ENCODE results near the gene RAPGEF4.
"Not testable (repeated sequence)": the region's sequence is repeated elsewhere in the genome, so short reads cannot be mapped to it uniquely, and the experiment has no call there.

RAPGEF4 gene

DNA sequence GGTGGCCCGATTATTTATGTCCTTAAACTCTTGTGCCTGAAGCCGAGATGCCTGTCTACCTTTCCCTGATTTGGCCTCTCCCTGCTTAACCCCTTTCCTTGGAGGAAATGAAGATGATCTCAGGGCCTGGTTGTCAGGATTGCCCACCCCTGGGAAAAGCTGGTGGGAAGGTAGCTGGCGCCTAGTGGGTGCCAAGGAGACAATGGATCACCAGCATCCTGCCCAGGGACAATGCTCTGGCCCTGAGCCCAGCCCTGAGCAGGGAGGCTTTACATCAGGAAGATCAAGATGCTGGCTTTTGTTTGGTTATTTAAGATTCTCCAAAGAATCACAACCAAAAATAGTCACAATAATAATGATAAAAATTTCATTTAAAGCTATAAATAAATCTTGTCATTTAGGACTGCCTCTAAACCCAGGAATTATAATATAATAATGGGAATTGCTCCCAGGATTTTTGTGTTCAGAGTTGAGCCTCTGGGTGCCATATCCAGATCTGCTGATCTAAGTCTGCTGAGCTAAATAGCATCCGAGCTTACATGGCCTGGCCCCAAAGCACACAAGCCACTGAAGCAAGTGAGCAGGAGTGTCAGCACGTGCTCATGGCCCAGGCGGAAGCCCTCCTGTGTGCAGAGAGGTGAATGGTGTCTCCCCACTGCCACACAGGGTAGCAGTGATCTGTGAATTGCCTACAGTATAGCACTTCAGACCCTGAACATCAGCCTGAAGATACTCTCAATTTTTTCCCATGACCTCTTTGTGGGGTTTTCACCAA is 282.2 kb downstream of the RAPGEF4 start:
- no peak for DNase-seq

DNA sequence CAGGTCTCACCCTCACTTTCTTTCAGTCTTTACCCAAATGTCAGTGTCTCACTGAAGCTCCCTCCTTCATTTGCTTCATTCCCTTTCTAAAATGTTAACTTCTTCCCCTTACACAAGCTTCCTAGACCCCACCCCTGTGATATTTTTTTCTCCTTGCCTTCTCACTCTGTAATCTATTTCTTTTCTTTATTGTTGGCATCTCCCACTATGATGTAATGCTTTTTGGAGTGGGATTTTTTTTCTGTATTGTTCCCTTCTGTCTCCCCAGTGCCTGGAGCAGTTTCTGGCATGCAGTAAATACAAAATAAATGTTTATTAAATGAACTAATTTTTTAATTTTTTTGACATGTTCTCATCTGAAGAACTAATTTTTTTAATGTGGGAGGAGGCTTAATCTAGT is 284.1 kb downstream of the RAPGEF4 start:
- DNase-seq, result no peak

DNA sequence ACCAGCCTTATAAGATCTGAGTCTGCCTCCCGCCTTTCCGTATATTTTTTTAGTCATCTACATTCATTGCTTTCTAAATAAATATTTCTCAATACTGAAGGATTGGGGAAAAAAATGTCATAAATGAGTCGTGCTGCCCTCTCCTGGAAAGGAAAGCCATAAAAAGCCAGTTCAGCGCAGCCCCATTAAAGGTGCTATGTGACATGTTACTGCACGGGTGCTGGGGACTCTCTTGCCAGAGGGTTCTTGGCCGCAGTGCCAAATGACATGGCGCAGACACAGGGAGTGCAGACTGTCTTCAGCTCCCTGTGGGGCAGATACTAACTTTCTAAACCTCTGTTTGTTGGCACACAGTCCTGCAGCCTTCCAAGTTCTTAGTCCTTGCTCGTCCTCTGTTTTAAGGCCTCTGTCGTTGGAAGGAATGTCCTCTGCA is 286.3 kb downstream of the RAPGEF4 start:
- DNase-seq, result no peak

DNA sequence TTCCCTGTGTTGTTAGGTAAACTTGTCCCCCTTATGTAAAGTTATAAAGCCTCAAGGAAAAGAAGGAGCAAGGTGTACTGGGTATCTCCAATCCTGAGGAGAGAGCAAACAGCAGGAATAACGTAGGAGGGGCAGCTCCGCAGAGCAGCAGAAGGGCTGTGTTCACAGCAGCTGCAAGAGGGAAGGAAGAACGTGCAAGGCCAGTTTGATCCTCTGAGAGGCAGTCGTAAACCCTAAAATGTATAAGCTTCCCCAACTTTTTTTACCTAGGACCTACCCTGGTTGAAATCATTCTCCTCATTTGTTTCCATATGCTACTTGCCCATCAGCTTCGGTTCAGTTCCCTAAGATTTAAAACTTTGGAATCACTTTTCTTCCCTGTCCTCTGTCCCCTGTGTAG is 288.1 kb downstream of the RAPGEF4 start:
- DNase-seq, result no peak

DNA sequence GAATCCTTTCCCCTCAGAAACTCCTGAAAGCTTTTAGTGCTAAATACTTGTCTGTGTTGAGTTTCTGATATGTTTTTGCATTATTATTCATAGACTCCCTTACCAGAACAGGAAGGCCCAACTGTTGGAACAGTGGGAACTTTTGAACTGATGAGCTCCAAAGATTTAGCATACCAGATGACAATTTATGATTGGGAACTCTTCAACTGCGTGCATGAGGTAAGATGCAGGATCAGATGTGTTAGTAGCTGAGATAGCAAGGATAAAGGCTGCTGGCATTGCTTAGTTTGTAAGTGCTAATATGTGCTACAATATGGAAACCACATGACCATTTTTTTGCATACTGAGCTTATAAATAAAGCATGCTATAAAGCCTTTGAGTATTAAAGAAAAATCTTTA is 290.8 kb downstream of the RAPGEF4 start:
- DNase-seq, result no peak

DNA sequence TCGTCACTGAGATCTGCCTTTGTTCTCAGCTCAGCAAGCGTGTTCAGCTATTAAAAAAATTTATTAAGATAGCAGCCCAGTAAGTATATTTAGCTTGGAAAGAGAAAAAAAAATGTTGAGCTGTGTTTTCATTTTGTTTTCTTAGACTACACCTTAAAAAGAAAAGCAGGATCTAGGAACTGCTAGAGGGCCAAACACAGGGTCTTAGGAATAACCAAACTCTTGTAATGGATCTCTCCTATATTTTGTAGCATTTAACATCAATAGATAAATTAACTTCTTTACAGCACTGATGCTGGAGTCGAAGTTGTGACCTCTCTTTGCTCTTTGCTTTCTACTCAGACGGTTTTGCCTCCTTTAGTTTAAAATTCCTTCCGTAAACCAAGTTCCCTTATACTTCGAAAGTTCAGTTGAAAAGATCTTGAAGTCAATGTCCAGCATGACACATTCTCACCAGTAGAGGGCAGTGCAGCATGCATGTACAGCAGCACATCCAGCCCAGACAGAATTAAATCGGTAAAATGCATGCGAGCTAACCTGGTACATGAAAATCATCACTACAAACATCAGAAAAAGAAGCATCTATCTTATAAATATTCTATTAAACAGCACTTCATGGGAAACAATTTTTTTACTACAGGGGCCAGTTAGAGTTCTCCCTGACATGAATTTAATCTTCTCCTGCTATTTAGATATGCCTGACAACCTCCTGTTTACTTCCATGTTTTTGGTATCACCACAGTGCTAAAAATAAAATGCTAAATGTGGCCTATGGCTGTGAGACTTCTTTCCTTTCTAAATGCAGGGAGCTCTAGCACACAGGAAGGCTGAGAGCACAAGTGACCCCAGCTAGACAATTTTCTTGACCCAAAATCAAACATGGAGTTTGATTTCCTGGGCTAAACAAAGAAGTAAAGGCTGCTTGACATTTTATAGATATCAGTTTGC is 291.8 kb downstream of the RAPGEF4 start:
- DNase-seq, result peak; percentile 16

DNA sequence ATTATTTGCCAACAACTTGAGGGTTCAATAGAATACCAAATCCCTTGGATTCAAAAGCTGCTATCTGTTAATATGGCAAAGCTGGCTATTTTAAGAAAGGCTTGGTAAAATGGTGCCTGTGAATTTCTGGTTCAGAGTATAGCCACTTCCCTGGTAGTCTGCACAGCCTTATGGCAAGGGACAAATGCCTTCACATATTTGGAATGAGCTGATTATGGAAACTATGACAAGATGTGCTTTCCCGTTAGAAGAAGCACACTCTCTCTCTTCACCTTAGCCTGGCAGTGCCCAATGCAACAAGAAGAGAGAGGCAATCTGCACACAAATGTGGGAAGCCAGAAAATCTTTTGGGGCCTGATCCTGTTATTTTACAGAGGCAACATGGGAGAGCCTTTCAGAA is 292.5 kb downstream of the RAPGEF4 start:
- no peak for DNase-seq

DNA sequence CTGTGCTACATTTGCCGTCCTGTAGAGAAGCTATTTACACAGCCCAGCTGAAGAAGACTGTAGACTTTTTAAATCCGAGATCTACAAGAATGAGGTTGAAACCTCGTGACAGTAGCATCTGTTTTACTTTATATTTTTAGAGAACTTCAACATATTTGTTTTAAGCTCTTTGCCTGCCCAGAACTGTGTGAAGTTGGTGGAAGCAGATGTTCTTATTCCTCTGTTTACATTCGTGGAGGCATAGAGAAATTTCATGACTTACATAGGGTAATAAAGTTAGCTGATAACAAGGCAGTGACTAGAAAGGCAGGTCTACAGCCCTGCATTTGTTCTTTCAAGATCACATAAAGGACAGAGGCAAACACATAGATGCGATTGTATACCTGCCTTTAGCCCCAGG is 293.0 kb downstream of the RAPGEF4 start:
- DNase-seq, result no peak

DNA sequence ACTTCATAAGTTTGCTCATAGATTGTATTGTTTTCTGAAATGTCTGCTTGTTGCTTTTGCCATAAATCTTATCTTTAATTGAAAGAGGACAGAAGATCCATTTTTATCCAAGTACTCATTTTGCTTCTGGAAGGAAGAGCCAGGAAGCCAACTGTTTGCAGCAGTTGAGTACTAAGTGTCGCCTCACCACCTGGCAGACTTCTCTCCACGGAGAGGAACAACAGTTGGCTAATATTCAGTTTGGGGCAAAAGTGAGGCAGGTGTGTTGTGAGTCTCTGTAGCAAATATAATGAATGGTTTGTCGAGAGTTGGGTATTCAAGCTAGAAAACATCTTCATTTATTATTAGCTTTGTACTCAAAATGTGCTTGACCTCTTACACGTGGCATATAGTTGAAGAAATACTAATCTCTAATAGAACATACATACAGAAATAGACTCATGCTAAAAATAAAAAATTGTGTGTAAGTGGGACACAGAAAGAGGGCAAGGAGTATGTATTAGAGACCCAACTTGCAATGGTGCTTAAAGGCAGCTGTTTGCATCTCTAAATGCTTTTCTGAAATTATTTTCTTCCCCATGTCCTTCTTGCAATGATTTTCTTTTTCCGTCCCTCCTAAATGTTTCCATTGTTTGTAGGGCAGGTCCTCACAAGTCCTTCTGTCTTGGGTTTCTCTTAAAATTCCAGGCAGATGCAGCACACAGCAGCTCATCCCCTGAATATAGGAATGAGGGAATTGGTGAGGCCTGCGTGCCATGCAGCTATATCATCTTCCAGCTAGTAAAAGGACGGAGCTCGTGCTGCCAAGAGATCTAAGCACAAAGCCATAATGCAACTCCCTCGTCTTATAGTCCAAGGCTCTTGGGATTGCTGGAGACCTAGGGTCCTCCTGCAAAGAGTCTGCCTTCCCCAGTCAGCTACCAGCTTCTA is 295.2 kb downstream of the RAPGEF4 start:
- DNase-seq, result no peak

DNA sequence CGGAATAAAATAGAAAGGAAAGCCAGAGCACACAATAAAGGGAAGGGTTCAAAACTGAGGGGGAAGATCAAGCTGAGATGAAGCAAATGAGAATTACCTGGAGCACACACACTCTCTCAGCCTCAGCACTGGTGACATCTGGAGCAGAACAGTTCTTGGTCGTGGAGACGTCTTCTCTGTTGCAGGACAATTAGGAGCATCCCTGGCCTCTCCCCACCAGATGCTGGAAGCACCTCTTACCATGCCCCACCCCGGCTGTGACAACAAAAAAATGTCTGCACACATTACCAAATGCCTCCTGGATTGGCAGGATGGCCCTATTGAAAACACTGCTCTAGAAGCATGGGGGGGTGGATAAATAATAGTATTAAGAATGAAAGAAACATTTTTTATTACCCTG is 296.4 kb downstream of the RAPGEF4 start:
- DNase-seq, result no peak

DNA sequence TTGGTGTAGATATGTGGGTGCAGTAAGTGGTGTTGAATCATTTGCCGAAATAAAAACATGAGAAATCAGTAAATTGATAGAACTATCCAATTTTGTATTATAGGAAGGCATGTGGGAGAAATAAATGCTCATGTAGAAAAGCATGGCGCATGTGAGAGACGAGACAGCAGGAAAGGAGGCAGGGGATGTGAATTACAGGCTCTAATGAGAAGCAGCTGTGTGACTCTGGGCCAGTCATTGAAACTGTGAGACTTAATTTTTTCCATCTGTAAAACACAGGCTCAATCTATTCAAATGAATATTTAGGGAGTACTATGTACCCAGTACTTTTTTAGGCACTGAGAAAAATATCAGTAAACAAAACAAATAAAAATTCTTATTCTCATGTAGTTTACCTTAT is 297.4 kb downstream of the RAPGEF4 start:
- DNase-seq, result no peak

DNA sequence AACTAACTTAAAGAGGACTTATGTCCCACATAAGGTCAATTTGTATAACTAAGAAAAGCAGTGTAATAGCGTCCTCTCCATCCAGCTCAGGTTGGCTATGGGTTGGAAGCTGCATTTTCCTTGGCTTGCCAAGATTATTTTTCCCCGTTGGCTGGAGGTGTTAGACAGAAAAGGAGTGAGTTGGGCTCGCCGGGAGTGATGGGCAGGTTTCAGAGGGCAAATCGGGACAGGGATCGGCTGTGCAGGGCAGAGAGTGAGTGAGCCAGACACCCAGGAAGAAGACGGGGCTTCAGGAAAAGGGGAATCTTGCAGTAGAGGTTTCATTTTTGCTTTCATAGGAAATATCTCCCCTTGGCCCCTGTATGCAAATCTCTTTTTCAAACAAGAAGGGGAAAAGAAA is 298.5 kb downstream of the RAPGEF4 start:
- no peak for DNase-seq

DNA sequence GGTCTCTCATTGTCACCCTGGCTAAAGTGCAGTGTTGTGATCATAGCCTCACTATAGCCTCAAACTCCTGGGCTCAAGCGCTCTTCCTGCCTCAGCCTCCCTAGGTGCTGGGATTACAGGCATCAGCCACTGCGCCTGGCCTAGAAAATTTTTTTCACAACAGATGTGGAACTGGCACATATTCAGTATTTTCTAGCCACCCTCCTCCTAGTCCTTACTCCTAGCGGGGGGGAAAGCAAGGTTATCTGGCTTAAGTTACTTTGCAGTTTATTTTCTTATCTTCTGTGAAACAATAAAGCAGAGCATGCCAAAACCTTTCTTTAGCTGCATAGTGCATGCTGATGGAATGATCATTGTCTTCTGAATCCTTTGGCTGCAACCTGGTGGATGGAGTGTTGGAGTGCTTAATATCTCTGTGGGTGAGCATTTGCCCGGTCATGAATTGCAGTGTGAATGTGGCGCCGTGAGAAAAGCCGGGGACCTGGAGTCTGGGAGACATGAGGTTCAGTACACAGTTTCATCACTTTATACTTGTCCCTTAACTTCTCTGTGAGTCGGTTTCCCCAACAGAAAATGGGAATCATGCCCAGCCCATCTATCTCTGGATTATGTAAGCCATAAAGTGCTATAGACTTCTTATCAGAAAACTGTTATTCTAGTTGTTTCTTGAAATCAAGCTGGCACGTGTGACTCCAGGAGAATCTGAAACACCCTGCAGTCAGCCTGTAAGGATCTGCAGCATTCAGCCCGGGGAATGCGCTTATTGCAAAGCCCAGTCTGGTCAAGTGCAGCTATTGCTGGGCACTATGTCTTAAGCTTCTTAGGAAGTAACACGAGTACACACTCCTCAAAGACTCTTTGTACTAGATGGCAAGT is 301.8 kb downstream of the RAPGEF4 start:
- no peak for DNase-seq

DNA sequence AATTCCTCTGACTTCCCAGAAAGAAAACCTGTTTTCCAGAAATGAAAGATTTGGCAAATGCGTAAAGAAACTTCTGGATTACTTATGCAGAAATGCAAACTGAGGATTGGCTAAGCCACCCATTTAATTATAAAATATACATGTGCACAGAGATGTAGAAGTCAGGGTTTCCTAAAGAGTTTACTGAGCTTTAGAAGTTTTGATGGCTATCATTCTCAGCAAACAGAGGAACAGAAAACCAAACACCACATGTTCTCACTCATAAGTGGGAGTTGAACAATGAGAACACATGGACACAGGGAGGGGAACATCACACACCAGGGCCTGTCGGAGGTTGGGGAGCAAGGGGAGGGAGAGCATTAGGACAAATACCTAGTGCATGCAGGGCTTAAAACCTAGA is 302.6 kb downstream of the RAPGEF4 start:
- DNase-seq, result not testable (repeated sequence)

DNA sequence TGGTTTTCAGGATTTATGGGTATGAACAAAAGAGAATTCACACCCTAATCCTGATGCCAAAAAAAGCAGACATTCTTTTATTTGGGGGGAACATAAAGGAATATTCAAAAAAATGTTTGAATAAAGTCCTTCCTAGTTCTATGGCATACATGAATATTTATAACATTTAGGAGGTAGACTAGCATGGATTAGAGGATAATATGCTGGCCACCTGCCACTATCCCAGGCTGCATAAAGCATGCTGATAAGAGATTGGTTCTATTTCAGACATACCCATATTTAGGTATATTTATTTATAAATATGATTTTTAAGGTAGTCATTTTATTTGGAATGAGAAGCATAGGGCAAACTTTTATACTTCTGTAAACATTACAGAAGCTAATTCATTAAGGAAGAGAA is 305.1 kb downstream of the RAPGEF4 start:
- no peak for DNase-seq

DNA sequence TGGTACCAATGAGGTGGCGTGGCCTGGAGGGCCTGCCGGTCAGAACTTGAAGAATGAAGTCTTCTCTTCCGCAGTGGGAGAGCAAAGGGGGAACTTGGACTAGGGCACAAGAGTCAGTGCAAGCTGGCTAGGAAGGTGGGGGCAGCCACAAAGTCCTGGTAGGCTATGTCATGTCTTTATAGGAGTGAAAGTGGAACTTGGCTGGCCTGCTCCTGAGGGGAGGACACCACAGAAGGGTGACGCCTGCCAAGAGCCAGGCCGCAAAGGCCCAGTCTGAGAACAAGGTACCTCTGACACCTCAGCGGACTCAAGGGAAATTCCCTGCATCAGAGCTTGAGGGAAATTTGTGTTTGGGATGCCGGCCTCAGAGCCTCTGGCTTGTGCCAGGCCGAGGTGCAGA is 307.8 kb downstream of the RAPGEF4 start:
- no peak for DNase-seq

DNA sequence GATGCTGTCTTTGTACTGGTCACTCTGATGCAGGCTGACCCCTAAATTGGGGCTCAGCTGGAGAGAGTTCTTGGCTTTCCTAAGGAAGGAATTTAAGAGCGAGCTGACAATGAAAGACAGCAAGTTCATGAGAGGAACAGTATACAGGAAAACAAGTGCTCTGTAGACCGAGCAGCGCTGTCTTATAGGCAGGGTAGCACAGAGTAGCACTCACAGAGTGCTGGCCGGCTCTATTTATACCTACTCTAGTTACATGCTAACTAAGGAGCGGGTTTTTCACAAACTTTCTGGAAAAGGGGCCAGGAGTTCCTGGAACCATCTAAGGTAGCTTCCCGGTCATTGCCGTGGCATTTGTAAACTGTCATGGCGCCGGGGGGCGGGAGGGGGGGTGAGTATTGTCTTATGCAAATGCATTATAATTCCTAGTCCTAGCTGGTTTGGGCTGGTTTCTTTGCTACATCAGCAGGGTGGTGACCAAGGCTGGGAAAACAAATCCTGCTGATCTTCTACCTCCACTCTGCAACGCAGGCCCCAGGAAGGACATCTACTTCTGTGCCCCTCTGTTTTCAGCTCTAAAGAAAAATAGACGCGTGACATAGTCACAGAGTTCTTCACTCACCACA is 308.4 kb downstream of the RAPGEF4 start:
- DNase-seq, result no peak

DNA sequence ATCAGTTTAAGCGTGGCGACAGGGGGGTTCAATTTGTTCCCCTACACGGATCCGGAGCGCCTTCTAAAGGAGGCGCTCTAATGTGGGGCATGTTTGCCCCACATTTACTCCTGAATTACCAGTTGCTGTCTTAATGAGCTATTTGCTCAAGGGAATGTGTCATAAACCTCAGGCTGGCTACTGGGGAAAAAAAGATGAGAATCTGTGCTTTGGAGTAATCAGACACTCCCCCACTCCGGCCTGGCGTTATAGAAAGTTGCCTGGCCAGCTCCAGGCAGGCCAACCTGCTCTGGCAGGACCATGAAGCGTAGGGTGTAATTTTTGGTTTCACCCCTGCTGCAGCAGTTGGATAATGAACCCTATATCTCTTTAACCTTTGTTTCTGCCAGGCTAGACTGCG is 309.0 kb downstream of the RAPGEF4 start:
- DNase-seq, result no peak

DNA sequence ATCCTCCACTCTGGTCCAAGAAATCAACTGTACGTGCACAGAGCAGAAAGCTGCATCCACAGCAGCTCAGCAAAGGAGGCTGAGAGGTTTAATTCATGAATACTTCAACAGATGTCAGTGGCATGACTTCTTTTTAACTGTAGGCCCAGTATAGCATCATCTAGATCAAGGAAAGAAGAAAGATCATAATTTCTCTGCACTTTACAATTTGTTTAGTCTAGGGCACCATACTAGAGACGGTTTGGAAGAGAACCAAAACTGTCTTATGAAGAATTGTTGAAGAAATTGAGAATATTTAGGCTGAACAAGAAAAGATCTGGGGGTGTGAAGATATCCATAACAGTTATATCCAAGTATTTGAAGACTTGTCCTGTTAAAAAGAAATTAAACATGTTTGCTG is 309.5 kb downstream of the RAPGEF4 start:
- DNase-seq, result no peak

DNA sequence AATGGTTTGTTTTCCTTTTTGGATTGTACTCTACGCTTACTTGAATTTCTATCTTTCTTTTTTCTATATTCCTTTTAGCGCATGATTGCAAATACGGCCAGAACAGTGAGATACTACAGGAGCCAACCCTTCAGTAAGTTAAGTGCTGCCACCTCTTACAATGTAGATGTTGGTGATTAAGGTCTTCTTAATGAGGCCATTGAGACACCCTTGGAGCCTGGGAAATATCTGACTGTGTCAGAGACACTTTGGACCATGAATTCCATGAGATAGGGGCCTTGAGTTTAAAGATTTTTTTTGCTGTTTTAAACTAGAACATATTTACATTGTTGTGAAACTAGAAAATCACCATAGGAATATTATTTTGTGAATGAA is 312.9 kb downstream of the RAPGEF4 start:
- DNase-seq, result no peak

DNA sequence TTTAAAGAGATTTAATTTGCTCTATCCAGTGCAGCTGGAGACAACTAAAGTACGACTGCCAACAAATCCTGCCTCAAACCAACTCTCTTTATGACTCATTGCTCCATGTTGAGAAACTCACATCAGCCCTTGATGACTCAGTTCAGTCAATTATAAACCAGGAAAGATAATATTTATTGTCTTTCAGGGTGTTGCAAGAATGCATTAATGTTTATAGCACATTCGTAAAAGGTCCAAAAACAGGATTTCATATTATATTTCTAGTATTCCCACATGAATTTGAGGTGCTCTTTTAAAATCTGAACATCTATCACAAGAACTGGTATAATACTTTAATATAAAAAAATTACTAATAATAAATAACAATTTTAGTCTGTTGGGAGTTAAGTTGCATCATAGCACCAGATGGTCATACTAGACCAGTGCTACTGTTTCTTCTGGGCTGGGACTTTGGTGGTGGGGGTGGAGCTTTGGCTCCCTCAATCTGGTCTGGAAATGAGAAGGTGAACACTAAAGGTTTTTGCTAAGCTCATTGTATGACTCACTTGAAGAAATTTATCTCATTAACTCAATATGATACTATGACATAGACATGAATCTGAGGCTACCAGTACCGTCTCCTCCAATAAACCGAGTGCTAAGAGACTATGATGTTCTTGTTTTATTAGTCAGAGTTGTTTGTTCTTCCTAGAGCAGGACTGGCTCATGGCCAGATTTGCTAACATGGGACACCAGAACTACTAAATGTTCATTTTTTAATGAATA is 313.4 kb downstream of the RAPGEF4 start:
- DNase-seq, result peak; percentile 12
